HG02938 (cell line): Measurements from ENCODE around the gene SLC16A3.

Source experiments
- ATAC-seq: cut with Tn5 transposase; IDR thresholded peaks from one replicate; pipeline ENCODE4 v1.9.1; 2021; ENCODE audit warnings: mild to moderate bottlenecking, moderate library complexity; ENCODE audit not compliant: unreplicated experiment

SLC16A3 gene

GRCh38 chr17:82280537-82280936 lies 51.7 kb downstream of the SLC16A3 start:
- no peak for ATAC-seq

GRCh38 chr17:82281076-82281475 lies 52.2 kb downstream of the SLC16A3 start:
- no peak for ATAC-seq

GRCh38 chr17:82281502-82282238 lies 52.8 kb downstream of the SLC16A3 start:
- no peak for ATAC-seq

- ATAC-seq: no peak
Observed at GRCh38 chr17:82282239-82283207, 53.7 kb downstream of the SLC16A3 start.

- ATAC-seq: no peak
Observed at GRCh38 chr17:82283208-82283749, 54.4 kb downstream of the SLC16A3 start.

GRCh38 chr17:82285141-82285540 lies 56.3 kb downstream of the SLC16A3 start:
- ATAC-seq: no peak

- ATAC-seq: no peak
Observed at GRCh38 chr17:82287013-82287867, 58.4 kb downstream of the SLC16A3 start.

- no peak for ATAC-seq
Observed at GRCh38 chr17:82287868-82288801, 59.3 kb downstream of the SLC16A3 start.
